ENCODE measurements around the gene PCSK4.

GRCh38 chr19:1507763-1508506, 17.8 kb upstream of the PCSK4 start:
- TF ChIP-seq CTCF (IDR thresholded peaks at IDR 0.05; ENCODE audit: insufficient read depth, low read length, poor library complexity, severe bottlenecking) (no peak), EZH2phosphoT487 (conservative IDR thresholded peaks at IDR 0.05; ENCODE audit: low read length) (no peak)

All from SU-DHL-6 (cell line).